MM.1S (cell line): Measurements from ENCODE around the gene ATF7IP.

Experiments
- DNase-seq: peaks from one replicate; pipeline ENCODE4 v3.0.0-alpha.2; 2015
- H2AFZ ChIP-seq: fragments of 300-600 bp; sonication (generic); 2 replicates; pipeline ENCODE4 v1.6.0; 2016; ENCODE audit warnings: antibody characterized with exemption, low read length
- H3F3A ChIP-seq: fragments of 300-600 bp; sonication (generic); 2 replicates; pipeline ENCODE4 v1.6.1; 2016; ENCODE audit warnings: mild to moderate bottlenecking, antibody characterized with exemption, low read length, moderate library complexity, mixed read lengths; ENCODE audit not compliant: insufficient read depth
- H3K27ac ChIP-seq: fragments of 300-600 bp; sonication (generic); 2 replicates; pipeline ENCODE4 v1.5.1; 2016; ENCODE audit warnings: mild to moderate bottlenecking, low read length
- H3K27me3 ChIP-seq: fragments of 300-600 bp; sonication (generic); replicated peaks from 2 replicates; pipeline ENCODE4 v1.6.0; 2016; ENCODE audit warnings: low read length; ENCODE audit not compliant: insufficient read depth
- H3K36me3 ChIP-seq: fragments of 300-600 bp; sonication (generic); replicated peaks from 2 replicates; pipeline ENCODE4 v1.6.1; 2016; ENCODE audit warnings: mild to moderate bottlenecking, low read length, mixed read lengths; ENCODE audit not compliant: insufficient read depth
- H3K4me1 ChIP-seq: fragments of 300-600 bp; sonication (generic); 2 replicates; pipeline ENCODE4 v1.6.1; 2016; ENCODE audit warnings: low read length, mixed read lengths
- H3K4me2 ChIP-seq: fragments of 300-600 bp; sonication (generic); 2 replicates; pipeline ENCODE4 v1.6.0; 2016; ENCODE audit warnings: low read depth, low read length
- H3K4me3 ChIP-seq: fragments of 300-600 bp; sonication (generic); 2 replicates; pipeline ENCODE4 v1.5.1; 2016; ENCODE audit warnings: low read length, mixed read lengths
- H3K79me2 ChIP-seq: fragments of 300-600 bp; sonication (generic); 2 replicates; pipeline ENCODE4 v1.6.1; 2016; ENCODE audit warnings: mixed run types, low read length, mixed read lengths
- H3K9ac ChIP-seq: fragments of 300-600 bp; sonication (generic); 2 replicates; pipeline ENCODE4 v1.6.1; 2016; ENCODE audit warnings: low read length, mixed read lengths
- H3K9me2 ChIP-seq: fragments of 300-600 bp; sonication (generic); replicated peaks from 2 replicates; pipeline ENCODE4 v1.6.1; 2016; ENCODE audit warnings: mild to moderate bottlenecking, low read length, mixed read lengths; ENCODE audit not compliant: insufficient read depth
- H3K9me3 ChIP-seq: fragments of 300-600 bp; sonication (generic); replicated peaks from 2 replicates; pipeline ENCODE4 v1.6.1; 2016; ENCODE audit warnings: mild to moderate bottlenecking, low read length, mixed read lengths; ENCODE audit not compliant: insufficient read depth
- H4K20me1 ChIP-seq: fragments of 300-600 bp; sonication (generic); 2 replicates; pipeline ENCODE4 v1.6.1; 2016; ENCODE audit warnings: mild to moderate bottlenecking, low read length, moderate library complexity, mixed read lengths; ENCODE audit not compliant: insufficient read depth
- CTCF ChIP-seq: fragments of 300-600 bp; sonication (generic); IDR thresholded peaks from 2 replicates; pipeline ENCODE4 v1.5.1; 2016; ENCODE audit warnings: antibody characterized with exemption, low read length, mixed read lengths
- EZH2 ChIP-seq: fragments of 300-600 bp; sonication (generic); optimal IDR thresholded peaks from 2 replicates; pipeline ENCODE3; 2017; ENCODE audit warnings: low read depth, mild to moderate bottlenecking, antibody characterized with exemption, low read length, mixed read lengths
- EZH2phosphoT487 ChIP-seq: fragments of 300-600 bp; sonication (generic); IDR thresholded peaks from 2 replicates; pipeline ENCODE4 v1.6.1; 2018; ENCODE audit warnings: antibody characterized with exemption, low read length

ATF7IP gene

GRCh38 chr12:14540801-14541462, 175.4 kb downstream of the ATF7IP start:
- Histone ChIP-seq H3K4me1 (no peaks in the 10 kb centered on the region), H3K36me3 (no peaks in the 10 kb centered on the region)

GRCh38 chr12:14545144-14546124, 180.0 kb downstream of the ATF7IP start:
- H4K20me1 ChIP-seq = no peaks in the 10 kb centered on the region
- no peak overlapping the region for H3K4me3 ChIP-seq
- no peaks in the 10 kb centered on the region for H3K79me2 ChIP-seq
- no peaks in the 10 kb centered on the region for H3K27me3 ChIP-seq
- TF ChIP-seq EZH2phosphoT487 = no peak
- TF ChIP-seq CTCF = no peak
- TF ChIP-seq EZH2 = no peak
- H3K27ac ChIP-seq = no peak overlapping the region
- H3F3A ChIP-seq = no peaks in the 10 kb centered on the region
- H3K9me3 ChIP-seq = no peaks in the 10 kb centered on the region
- no peaks in the 10 kb centered on the region for H3K4me1 ChIP-seq
- no peak overlapping the region for H3K9ac ChIP-seq
- H3K9me2 ChIP-seq = no peaks in the 10 kb centered on the region
- no peak overlapping the region for H2AFZ ChIP-seq
- no peak for DNase-seq
- H3K4me2 ChIP-seq = no peak overlapping the region
- H3K36me3 ChIP-seq = no peaks in the 10 kb centered on the region

More at GRCh38 chr12:14540801-14541462, 175.4 kb downstream of the ATF7IP start:
- no peak for DNase-seq
- Histone ChIP-seq H3K4me2 (no peak overlapping the region), H3K79me2 (no peaks in the 10 kb centered on the region), H3K9ac (no peak overlapping the region), H2AFZ (no peak overlapping the region), H4K20me1 (no peaks in the 10 kb centered on the region), H3K27me3 (no peaks in the 10 kb centered on the region), H3F3A (no peaks in the 10 kb centered on the region), H3K27ac (no peak overlapping the region), H3K4me3 (no peak overlapping the region), H3K9me3 (no peaks in the 10 kb centered on the region), H3K9me2 (no peaks in the 10 kb centered on the region)
- TF ChIP-seq EZH2 (no peak), CTCF (no peak), EZH2phosphoT487 (no peak)

GRCh38 chr12:14547571-14547970, 182.1 kb downstream of the ATF7IP start:
- no peak overlapping the region for H3K27ac ChIP-seq
- no peak overlapping the region for H3K4me3 ChIP-seq
- no peak overlapping the region for H3K4me2 ChIP-seq
- DNase-seq = no peak
- H3K79me2 ChIP-seq = no peaks in the 10 kb centered on the region
- H3K9me3 ChIP-seq = no peaks in the 10 kb centered on the region
- no peaks in the 10 kb centered on the region for H3K27me3 ChIP-seq
- H3K9ac ChIP-seq = no peak overlapping the region
- H3K9me2 ChIP-seq = no peaks in the 10 kb centered on the region
- TF ChIP-seq CTCF = no peak
- TF ChIP-seq EZH2phosphoT487 = no peak
- no peak for TF ChIP-seq EZH2
- H3F3A ChIP-seq = no peaks in the 10 kb centered on the region
- no peaks in the 10 kb centered on the region for H4K20me1 ChIP-seq
- H2AFZ ChIP-seq = no peak overlapping the region
- no peaks in the 10 kb centered on the region for H3K4me1 ChIP-seq
- H3K36me3 ChIP-seq = no peaks in the 10 kb centered on the region
